SK-N-SH (cell line): ENCODE data around the gene CPT1B. TPM values are rescaled to one million over a fixed set of nuclear protein-coding genes. Genes with fewer than 3 reads are reported as not detected.

Source experiments
- CTCF ChIA-PET: fragments of 300-600, 350-600 bp; formaldehyde crosslinking; extraction: SDS; loops from one replicate; lab custom pipeline; 2021; lab: Yijun Ruan, JAX
- POLR2A ChIA-PET: fragments of 350-600 bp; sonication (Branson Sonifier 250); formaldehyde crosslinking; extraction: SDS; loops from one replicate; lab custom pipeline; 2020; ENCODE audit warnings: antibody characterized with exemption, inconsistent platforms; lab: Yijun Ruan, JAX
- DNase-seq: peaks from one replicate; pipeline ENCODE4 v3.0.0; 2012
- H2AFZ ChIP-seq: fragments of 200-600 bp; sonication (generic); 2 replicates; pipeline ENCODE4 v1.8.1; 2016; ENCODE audit warnings: antibody characterized with exemption, mild to moderate bottlenecking, low read depth
- H3F3A ChIP-seq: fragments of 200-600 bp; sonication (generic); replicated peaks from 2 replicates; pipeline ENCODE3; 2016; ENCODE audit warnings: antibody characterized with exemption, mild to moderate bottlenecking; ENCODE audit not compliant: insufficient read depth
- H3K27ac ChIP-seq, 2 experiments: fragments of 200-500 bp in 1 of 2; fragments of 200-600 bp in 1 of 2; sonication (Bioruptor generic) in 1 of 2; sonication (generic), shearing (Covaris generic) in 1 of 2; 2 replicates each; pipeline versions ENCODE4 v1.5.1 to v1.6.1; 2014 to 2016; ENCODE audit warnings: low read depth in 2 of 2, inconsistent platforms in 1 of 2, low read length in 1 of 2, mild to moderate bottlenecking in 1 of 2, mixed read lengths in 1 of 2
- H3K27me3 ChIP-seq: fragments of 200-600 bp; sonication (generic), shearing (Covaris generic); 2 replicates; pipeline ENCODE4 v1.6.1; 2016; ENCODE audit warnings: mixed run types; ENCODE audit not compliant: insufficient read depth
- H3K36me3 ChIP-seq, 2 experiments: fragments of 200-500 bp in 1 of 2; fragments of 200-600 bp in 1 of 2; sonication (Bioruptor generic) in 1 of 2; sonication (generic) in 1 of 2; replicated peaks in 1 of 2; 2 replicates each; pipeline versions ENCODE3 to v1.5.1; 2014 to 2016; ENCODE audit warnings: low read length in 1 of 2, mild to moderate bottlenecking in 1 of 2; ENCODE audit not compliant: insufficient read depth in 2 of 2, control insufficient read depth in 1 of 2
- H3K4me1 ChIP-seq, 2 experiments: fragments of 200-500 bp in 1 of 2; fragments of 200-600 bp in 1 of 2; sonication (Bioruptor generic) in 1 of 2; sonication (generic), shearing (Covaris generic) in 1 of 2; 2 replicates each; pipeline versions ENCODE4 v1.5.1 to v1.6.1; 2014 to 2016; ENCODE audit warnings: low read depth in 1 of 2, low read length in 1 of 2, mixed run types in 1 of 2; ENCODE audit not compliant: insufficient read depth in 2 of 2, control insufficient read depth in 1 of 2
- H3K4me2 ChIP-seq: fragments of 200-600 bp; sonication (generic), shearing (Covaris generic); 2 replicates; pipeline ENCODE4 v1.6.1; 2017; ENCODE audit warnings: mixed run types
- H3K4me3 ChIP-seq, 2 experiments: fragments of 200-500 bp in 1 of 2; fragments of 200-600 bp in 1 of 2; sonication (Bioruptor generic) in 1 of 2; sonication (generic), shearing (Covaris generic) in 1 of 2; 2 replicates each; pipeline versions ENCODE4 v1.5.1 to v1.8.1; 2014 to 2016; ENCODE audit warnings: low read depth in 2 of 2, inconsistent platforms in 1 of 2, low read length in 1 of 2, mild to moderate bottlenecking in 1 of 2, mixed read lengths in 1 of 2, moderate library complexity in 1 of 2
- H3K79me2 ChIP-seq: fragments of 200-600 bp; sonication (generic); 2 replicates; pipeline ENCODE4 v1.8.1; 2017; ENCODE audit warnings: mild to moderate bottlenecking; ENCODE audit not compliant: insufficient read depth
- H3K9ac ChIP-seq: fragments of 200-600 bp; sonication (generic); 2 replicates; pipeline ENCODE4 v1.6.1; 2017; ENCODE audit warnings: mixed run types
- H3K9me2 ChIP-seq: fragments of 200-600 bp; sonication (generic); 2 replicates; pipeline ENCODE4 v1.6.1; 2017; ENCODE audit warnings: mixed run types
- H3K9me3 ChIP-seq: fragments of 200-600 bp; sonication (generic); 2 replicates; pipeline ENCODE4 v1.6.1; 2017; ENCODE audit warnings: mixed run types, mild to moderate bottlenecking, moderate library complexity
- H4K20me1 ChIP-seq: fragments of 200-600 bp; sonication (generic); 2 replicates; pipeline ENCODE4 v1.6.1; 2017; ENCODE audit warnings: mild to moderate bottlenecking, mixed run types; ENCODE audit not compliant: insufficient read depth
- CTCF ChIP-seq: fragments of 200-600 bp; sonication (generic); IDR thresholded peaks from 2 replicates; pipeline ENCODE4 v1.6.1; 2017; ENCODE audit warnings: antibody characterized with exemption, mild to moderate bottlenecking, moderate library complexity
- GABPA ChIP-seq: IDR thresholded peaks from 2 replicates; pipeline ENCODE4 v1.4.0; 2012; ENCODE audit warnings: low read depth, mild to moderate bottlenecking
- IRF3 ChIP-seq: fragments of 150-350 bp; IDR thresholded peaks from 2 replicates; pipeline ENCODE4 v1.6.1; 2016; ENCODE audit warnings: mild to moderate bottlenecking, low read depth, low read length
- MAX ChIP-seq: IDR thresholded peaks from 2 replicates; pipeline ENCODE4 v1.4.0; 2012; ENCODE audit warnings: low read depth
- MEF2A ChIP-seq: IDR thresholded peaks from 2 replicates; pipeline ENCODE4 v1.4.0; 2012; ENCODE audit warnings: low read depth, borderline replicate concordance
- PBX3 ChIP-seq: IDR thresholded peaks from 2 replicates; pipeline ENCODE4; 2012
- RXRA ChIP-seq: IDR thresholded peaks from 2 replicates; pipeline ENCODE4 v1.4.0; 2012; ENCODE audit warnings: low read depth, mild to moderate bottlenecking, borderline replicate concordance
- SMC3 ChIP-seq: IDR thresholded peaks from 2 replicates; pipeline ENCODE4 v1.6.1; 2012; ENCODE audit warnings: low read depth, low read length, improper control_type of control experiment
- WGBS: methylation state at CpG from one replicate; pipeline ENCODE4 v1.1.6; 2017; ENCODE audit warnings: low lambda C conversion rate; 5-methylcytosine and 5-hydroxymethylcytosine counted together
- polyA plus RNA-seq, 3 experiments: library from polyadenylated mRNA; depleted of rRNA; stranded (reverse); fragments of >200 nt; gene quantifications; 2 replicates each; pipeline ENCODE4 v1.2.3, GENCODE V29; 2012

CPT1B gene
- polyA plus RNA-seq, 1 of the 3 experiments (the other 2 are of a cell fraction): 33.2 TPM

- Histone ChIP-seq H3K4me3 (no peak overlapping the region), H3K4me2 (no peak overlapping the region), H3K9me3 (no peaks in the 10 kb centered on the region)
- POLR2A ChIA-PET: interaction anchor here (1.0 kb wide), 1 partner anchor 11 kb away, joined by 3 read pairs; the partner anchor contains the start of gene CHKB
- TF ChIP-seq SMC3 (no peak), RXRA (no peak), MAX (no peak)
- TF ChIP-seq, all 33 proteins: peak for 0
- H3K4me1 ChIP-seq: no peaks in the 10 kb centered on the region
- CTCF ChIA-PET: interaction anchor here (0.7 to 3.2 kb wide), 4 partner anchors 9 to 49 kb away, joined by 3 to 28 read pairs (median 4); partner anchors contain the start of genes SCO2 and SYCE3
- H3K79me2 ChIP-seq: no peaks in the 10 kb centered on the region
- H3K36me3 ChIP-seq: peaks cover 0 to 63% of the 10 kb centered on the region in 2 experiments
- H3K9ac ChIP-seq: no peak overlapping the region
- H2AFZ ChIP-seq: no peak overlapping the region
- no peaks in the 10 kb centered on the region for H3K9me2 ChIP-seq
- no peak for DNase-seq
- no peaks in the 10 kb centered on the region for H3F3A ChIP-seq
- H3K27ac ChIP-seq: no peak overlapping the region
- no peaks in the 10 kb centered on the region for H4K20me1 ChIP-seq
- WGBS: 100% methylated on average over 5 of the region's 26 CpGs
- H3K27me3 ChIP-seq: no peaks in the 10 kb centered on the region
Measured at GRCh38 chr22:50571264-50572175, 6.7 kb downstream of the CPT1B start.

GRCh38 chr22:50570861-50571260 is 7.4 kb downstream of the CPT1B start:
- ChIA-PET CTCF (interaction anchor here (0.7 to 3.2 kb wide), 4 partner anchors 8 to 50 kb away, joined by 3 to 28 read pairs (median 4); partner anchors contain the start of genes SCO2 and SYCE3), POLR2A (no interaction called here)
- no peak overlapping the region for H3K4me3 ChIP-seq
- H3K4me2 ChIP-seq: no peak overlapping the region
- no peak overlapping the region for H3K27ac ChIP-seq
- H3K36me3 ChIP-seq: peaks cover 0 to 62% of the 10 kb centered on the region in 2 experiments
- WGBS: 92% methylated on average over 6 of the region's 12 CpGs
- no peak overlapping the region for H3K9ac ChIP-seq
- no peaks in the 10 kb centered on the region for H3F3A ChIP-seq
- TF ChIP-seq MEF2A: no peak
- no peak for TF ChIP-seq GABPA
- no peaks in the 10 kb centered on the region for H4K20me1 ChIP-seq
- H3K79me2 ChIP-seq: no peaks in the 10 kb centered on the region
- no peaks in the 10 kb centered on the region for H3K9me2 ChIP-seq
- no peaks in the 10 kb centered on the region for H3K27me3 ChIP-seq
- H3K9me3 ChIP-seq: no peaks in the 10 kb centered on the region
- no peaks in the 10 kb centered on the region for H3K4me1 ChIP-seq
- no peak for DNase-seq
- H2AFZ ChIP-seq: no peak overlapping the region

GRCh38 chr22:50569896-50570535 is 8.2 kb downstream of the CPT1B start:
- Histone ChIP-seq H3K9ac (no peak overlapping the region), H3F3A (no peaks in the 10 kb centered on the region), H3K9me2 (no peaks in the 10 kb centered on the region), H3K4me3 (no peak overlapping the region), H3K9me3 (no peaks in the 10 kb centered on the region), H3K4me2 (no peak overlapping the region), H3K27me3 (no peaks in the 10 kb centered on the region), H3K36me3 (peaks cover 0 to 56% of the 10 kb centered on the region in 2 experiments), H3K4me1 (no peaks in the 10 kb centered on the region), H4K20me1 (no peaks in the 10 kb centered on the region), H2AFZ (no peak overlapping the region), H3K79me2 (no peaks in the 10 kb centered on the region), H3K27ac (no peak overlapping the region)
- no peak for DNase-seq
- WGBS: 100% methylated on average over 3 of the region's 13 CpGs
- TF ChIP-seq IRF3: no peak
- no peak for TF ChIP-seq CTCF
- TF ChIP-seq PBX3: no peak
- CTCF ChIA-PET: interaction anchor here (0.9 to 1.6 kb wide), 3 partner anchors 44 to 72 kb away, joined by 3 to 5 read pairs (median 3); partner anchors contain the start of gene SCO2
- POLR2A ChIA-PET: interaction anchor here (0.9 kb wide), 1 partner anchor 12 kb away, joined by 4 read pairs; no protein-coding TSS in a partner anchor
